HepG2 (cell line): ENCODE data around the gene PPP1R1B. TPM values are rescaled to one million over a fixed set of nuclear protein-coding genes. Genes with fewer than 3 reads are reported as not detected.

Source experiments
- ARID2 ChIP-seq: sonication (generic); formaldehyde crosslinking; IDR thresholded peaks from 2 replicates; pipeline ENCODE4 v1.8.1; 2022; ENCODE audit warnings: mild to moderate bottlenecking, missing genetic modification reagents, borderline replicate concordance
- CEBPG ChIP-seq: IDR thresholded peaks from 2 replicates; pipeline ENCODE4 v1.6.1; 2016
- HOXA5 ChIP-seq: sonication (generic); formaldehyde crosslinking; IDR thresholded peaks from 2 replicates; pipeline ENCODE4 v1.4.0; 2020; ENCODE audit warnings: missing genetic modification reagents
- KLF9 ChIP-seq: IDR thresholded peaks from 2 replicates; pipeline ENCODE4 v1.6.1; 2016; ENCODE audit warnings: low read depth
- PAWR ChIP-seq: sonication (generic); formaldehyde crosslinking; IDR thresholded peaks from 2 replicates; pipeline ENCODE4 v1.4.0; 2020; ENCODE audit warnings: missing genetic modification reagents, mild to moderate bottlenecking, borderline replicate concordance
- PHF21A ChIP-seq: sonication (generic); formaldehyde crosslinking; IDR thresholded peaks from 2 replicates; pipeline ENCODE4 v1.5.0; 2020; ENCODE audit warnings: mild to moderate bottlenecking, missing genetic modification reagents
- SOX5 ChIP-seq: IDR thresholded peaks from 2 replicates; pipeline ENCODE4 v1.6.1; 2016; ENCODE audit warnings: borderline replicate concordance
- TBL1XR1 ChIP-seq: fragments of 150-350 bp; IDR thresholded peaks from 2 replicates; pipeline ENCODE4 v1.6.1; 2014; ENCODE audit warnings: borderline replicate concordance, low read length; ENCODE audit not compliant: partially characterized antibody
- ZEB1 ChIP-seq: IDR thresholded peaks from 2 replicates; pipeline ENCODE4 v1.6.1; 2012; ENCODE audit warnings: mild to moderate bottlenecking, low read depth, inconsistent platforms; ENCODE audit not compliant: insufficient replicate concordance
- ZNF550 ChIP-seq: sonication (generic); formaldehyde crosslinking; IDR thresholded peaks from 2 replicates; pipeline ENCODE4 v1.4.0; 2020; ENCODE audit warnings: mild to moderate bottlenecking, missing genetic modification reagents, borderline replicate concordance
- ZNF607 ChIP-seq: sonication (generic); formaldehyde crosslinking; IDR thresholded peaks from 2 replicates; pipeline ENCODE4 v1.5.1; 2020; ENCODE audit warnings: missing genetic modification reagents, mild to moderate bottlenecking, borderline replicate concordance
- ZNF737 ChIP-seq: sonication (generic); formaldehyde crosslinking; IDR thresholded peaks from 2 replicates; pipeline ENCODE4 v1.5.0; 2020; ENCODE audit warnings: missing genetic modification reagents, mild to moderate bottlenecking, borderline replicate concordance
- ZNF781 ChIP-seq: sonication (generic); formaldehyde crosslinking; IDR thresholded peaks from 2 replicates; pipeline ENCODE4 v1.5.1; 2020; ENCODE audit warnings: borderline replicate concordance, mild to moderate bottlenecking, missing genetic modification reagents; ENCODE audit errors: not compliant biosample characterization
- ZSCAN20 ChIP-seq: sonication (generic); formaldehyde crosslinking; IDR thresholded peaks from 2 replicates; pipeline ENCODE4 v1.4.0; 2020; ENCODE audit warnings: missing genetic modification reagents, mild to moderate bottlenecking, borderline replicate concordance
- polyA plus RNA-seq, 8 experiments: library from polyadenylated mRNA; depleted of rRNA in 3 of 8; stranded (reverse) in 7 of 8; unstranded in 1 of 8; fragments of >200 nt; fragmentation: Illumina TruSeq in 4 of 8; extraction: Trizol in 4 of 8; gene quantifications; 2 replicates each; pipeline versions ENCODE4 v1.2.1 to v1.2.3, GENCODE V29; 2011 to 2016; ENCODE audit warnings: low read depth in 4 of 8, missing spikeins in 1 of 8, mixed read lengths in 1 of 8; ENCODE audit not compliant: insufficient read depth in 1 of 8
- total RNA-seq, 5 experiments: library from RNA; depleted of rRNA; stranded (reverse); fragments of >200 nt; fragmentation: Illumina TruSeq; extraction: Trizol; gene quantifications; 2 replicates each; pipeline ENCODE4 v1.2.3, GENCODE V29; 2016; ENCODE audit warnings: low read depth in 1 of 5
- TF ChIP-seq, protein P1 (sequence below): sonication (generic); formaldehyde crosslinking; IDR thresholded peaks from 2 replicates; pipeline ENCODE4 v1.8.0; 2022; ENCODE audit warnings: missing genetic modification reagents, mild to moderate bottlenecking, inconsistent platforms, borderline replicate concordance
- TF ChIP-seq, protein P2 (sequence below): sonication (generic); formaldehyde crosslinking; IDR thresholded peaks from 2 replicates; pipeline ENCODE4 v1.5.0; 2020; ENCODE audit warnings: mild to moderate bottlenecking, missing genetic modification reagents
- TF ChIP-seq, protein P3 (sequence below): sonication (generic); formaldehyde crosslinking; conservative IDR thresholded peaks from 2 replicates; pipeline ENCODE4 v1.8.0; 2022; ENCODE audit warnings: mild to moderate bottlenecking, moderate library complexity, missing genetic modification reagents
- TF ChIP-seq, protein P4 (sequence below): sonication (generic); formaldehyde crosslinking; IDR thresholded peaks from 2 replicates; pipeline ENCODE4 v1.4.0; 2020; ENCODE audit warnings: missing genetic modification reagents, low read depth, mild to moderate bottlenecking, borderline replicate concordance
- TF ChIP-seq, protein P5 (sequence below): sonication (generic); formaldehyde crosslinking; IDR thresholded peaks from 2 replicates; pipeline ENCODE4 v1.5.0; 2020; ENCODE audit warnings: mild to moderate bottlenecking, missing genetic modification reagents

The PPP1R1B gene
- total and polyA plus RNA-seq, 2 of the 13 experiments (the other 11 are each of a cell fraction or from before 2014, with no cell fraction given) = 0.08 TPM; not detected in 1

DNA sequence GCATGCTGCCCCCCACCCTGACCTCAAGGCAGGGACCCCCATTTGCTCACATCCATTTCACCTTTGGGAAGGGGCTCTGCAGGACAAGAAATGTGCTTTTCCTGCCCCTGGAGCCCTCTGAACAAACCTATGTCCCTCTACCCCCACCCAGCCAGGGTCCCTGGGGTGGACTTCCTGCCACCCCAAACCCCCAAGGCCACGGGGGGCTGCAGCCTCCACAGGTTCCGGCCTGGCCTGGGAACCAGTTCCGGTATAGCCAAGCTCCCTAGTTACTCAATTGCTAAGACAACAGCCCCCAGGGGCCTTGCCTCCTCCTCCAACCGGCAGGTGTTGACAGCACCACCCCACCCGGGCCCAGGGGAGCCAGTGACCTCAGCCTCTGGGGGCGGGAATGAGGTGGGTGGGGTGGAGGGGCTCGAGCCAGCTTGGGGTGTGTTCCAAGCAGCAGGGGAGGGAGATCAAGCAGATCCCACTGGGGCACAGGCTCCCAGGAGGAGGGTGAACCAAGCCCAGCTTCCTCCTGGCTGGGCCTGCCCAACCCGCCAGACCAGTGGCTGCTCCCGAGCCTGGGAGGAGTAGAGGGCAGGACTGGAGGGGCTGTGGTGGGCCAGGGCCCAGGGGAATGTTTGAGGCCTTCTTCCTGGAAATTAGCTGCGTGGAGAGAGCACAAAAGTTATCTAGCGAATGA is 48.1 kb downstream of the PPP1R1B start (continued):
- 0 out of 2 replicates have a peak, but pooled peaks have one; percentile 44 for TF ChIP-seq ARID2 (CRISPR knock-in tag)
- no peak for TF ChIP-seq ZNF550 (CRISPR knock-in tag)
- TF ChIP-seq, protein P1, sequence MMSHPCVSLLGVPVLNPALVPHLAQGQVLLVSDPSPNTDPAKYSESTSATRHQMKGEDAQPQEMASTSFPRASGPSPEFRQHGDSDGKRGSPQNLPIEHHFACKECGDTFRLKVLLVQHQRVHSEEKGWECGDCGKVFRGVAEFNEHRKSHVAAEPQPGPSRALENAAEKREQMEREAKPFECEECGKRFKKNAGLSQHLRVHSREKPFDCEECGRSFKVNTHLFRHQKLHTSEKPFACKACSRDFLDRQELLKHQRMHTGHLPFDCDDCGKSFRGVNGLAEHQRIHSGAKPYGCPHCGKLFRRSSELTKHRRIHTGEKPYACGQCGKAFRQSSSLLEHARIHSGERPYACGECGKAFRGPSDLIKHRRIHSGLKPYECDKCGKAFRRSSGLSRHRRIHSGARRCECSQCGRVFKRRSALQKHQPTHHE (CRISPR knock-in tag) = no peak
- TF ChIP-seq, protein P2, sequence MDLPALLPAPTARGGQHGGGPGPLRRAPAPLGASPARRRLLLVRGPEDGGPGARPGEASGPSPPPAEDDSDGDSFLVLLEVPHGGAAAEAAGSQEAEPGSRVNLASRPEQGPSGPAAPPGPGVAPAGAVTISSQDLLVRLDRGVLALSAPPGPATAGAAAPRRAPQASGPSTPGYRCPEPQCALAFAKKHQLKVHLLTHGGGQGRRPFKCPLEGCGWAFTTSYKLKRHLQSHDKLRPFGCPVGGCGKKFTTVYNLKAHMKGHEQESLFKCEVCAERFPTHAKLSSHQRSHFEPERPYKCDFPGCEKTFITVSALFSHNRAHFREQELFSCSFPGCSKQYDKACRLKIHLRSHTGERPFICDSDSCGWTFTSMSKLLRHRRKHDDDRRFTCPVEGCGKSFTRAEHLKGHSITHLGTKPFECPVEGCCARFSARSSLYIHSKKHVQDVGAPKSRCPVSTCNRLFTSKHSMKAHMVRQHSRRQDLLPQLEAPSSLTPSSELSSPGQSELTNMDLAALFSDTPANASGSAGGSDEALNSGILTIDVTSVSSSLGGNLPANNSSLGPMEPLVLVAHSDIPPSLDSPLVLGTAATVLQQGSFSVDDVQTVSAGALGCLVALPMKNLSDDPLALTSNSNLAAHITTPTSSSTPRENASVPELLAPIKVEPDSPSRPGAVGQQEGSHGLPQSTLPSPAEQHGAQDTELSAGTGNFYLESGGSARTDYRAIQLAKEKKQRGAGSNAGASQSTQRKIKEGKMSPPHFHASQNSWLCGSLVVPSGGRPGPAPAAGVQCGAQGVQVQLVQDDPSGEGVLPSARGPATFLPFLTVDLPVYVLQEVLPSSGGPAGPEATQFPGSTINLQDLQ (CRISPR knock-in tag) = no peak
- no peak for TF ChIP-seq ZNF607
- TF ChIP-seq, protein P3, sequence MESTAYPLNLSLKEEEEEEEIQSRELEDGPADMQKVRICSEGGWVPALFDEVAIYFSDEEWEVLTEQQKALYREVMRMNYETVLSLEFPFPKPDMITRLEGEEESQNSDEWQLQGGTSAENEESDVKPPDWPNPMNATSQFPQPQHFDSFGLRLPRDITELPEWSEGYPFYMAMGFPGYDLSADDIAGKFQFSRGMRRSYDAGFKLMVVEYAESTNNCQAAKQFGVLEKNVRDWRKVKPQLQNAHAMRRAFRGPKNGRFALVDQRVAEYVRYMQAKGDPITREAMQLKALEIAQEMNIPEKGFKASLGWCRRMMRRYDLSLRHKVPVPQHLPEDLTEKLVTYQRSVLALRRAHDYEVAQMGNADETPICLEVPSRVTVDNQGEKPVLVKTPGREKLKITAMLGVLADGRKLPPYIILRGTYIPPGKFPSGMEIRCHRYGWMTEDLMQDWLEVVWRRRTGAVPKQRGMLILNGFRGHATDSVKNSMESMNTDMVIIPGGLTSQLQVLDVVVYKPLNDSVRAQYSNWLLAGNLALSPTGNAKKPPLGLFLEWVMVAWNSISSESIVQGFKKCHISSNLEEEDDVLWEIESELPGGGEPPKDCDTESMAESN (CRISPR knock-in tag) = peak; percentile 52
- no peak for TF ChIP-seq ZNF781 (CRISPR knock-in tag)
- TF ChIP-seq ZEB1 = peak; percentile 59
- peak; percentile 49; the same call in 1 of the 2 replicates for TF ChIP-seq SOX5
- no peak for TF ChIP-seq TBL1XR1
- no peak for TF ChIP-seq PAWR (CRISPR knock-in tag)
- peak; percentile 80 for TF ChIP-seq CEBPG (CRISPR knock-in tag)
- TF ChIP-seq, protein P4, sequence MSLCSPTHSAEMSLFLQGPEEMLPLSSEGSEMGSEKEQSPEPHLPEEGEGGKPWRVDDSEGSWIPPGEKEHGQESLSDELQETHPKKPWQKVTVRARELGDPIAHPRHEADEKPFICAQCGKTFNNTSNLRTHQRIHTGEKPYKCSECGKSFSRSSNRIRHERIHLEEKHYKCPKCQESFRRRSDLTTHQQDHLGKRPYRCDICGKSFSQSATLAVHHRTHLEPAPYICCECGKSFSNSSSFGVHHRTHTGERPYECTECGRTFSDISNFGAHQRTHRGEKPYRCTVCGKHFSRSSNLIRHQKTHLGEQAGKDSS (CRISPR knock-in tag) = peak; percentile 55; the same call in 1 of the 2 replicates
- TF ChIP-seq ZSCAN20 (CRISPR knock-in tag) = 0 out of 2 replicates have a peak, but pooled peaks have one; percentile 22
- peak; percentile 86 for TF ChIP-seq PHF21A
- TF ChIP-seq HOXA5 (CRISPR knock-in tag) = 0 out of 2 replicates have a peak, but pooled peaks have one; percentile 43
- 0 out of 2 replicates have a peak, but pooled peaks have one; percentile 60 for TF ChIP-seq KLF9 (CRISPR knock-in tag)
- TF ChIP-seq, protein P5, sequence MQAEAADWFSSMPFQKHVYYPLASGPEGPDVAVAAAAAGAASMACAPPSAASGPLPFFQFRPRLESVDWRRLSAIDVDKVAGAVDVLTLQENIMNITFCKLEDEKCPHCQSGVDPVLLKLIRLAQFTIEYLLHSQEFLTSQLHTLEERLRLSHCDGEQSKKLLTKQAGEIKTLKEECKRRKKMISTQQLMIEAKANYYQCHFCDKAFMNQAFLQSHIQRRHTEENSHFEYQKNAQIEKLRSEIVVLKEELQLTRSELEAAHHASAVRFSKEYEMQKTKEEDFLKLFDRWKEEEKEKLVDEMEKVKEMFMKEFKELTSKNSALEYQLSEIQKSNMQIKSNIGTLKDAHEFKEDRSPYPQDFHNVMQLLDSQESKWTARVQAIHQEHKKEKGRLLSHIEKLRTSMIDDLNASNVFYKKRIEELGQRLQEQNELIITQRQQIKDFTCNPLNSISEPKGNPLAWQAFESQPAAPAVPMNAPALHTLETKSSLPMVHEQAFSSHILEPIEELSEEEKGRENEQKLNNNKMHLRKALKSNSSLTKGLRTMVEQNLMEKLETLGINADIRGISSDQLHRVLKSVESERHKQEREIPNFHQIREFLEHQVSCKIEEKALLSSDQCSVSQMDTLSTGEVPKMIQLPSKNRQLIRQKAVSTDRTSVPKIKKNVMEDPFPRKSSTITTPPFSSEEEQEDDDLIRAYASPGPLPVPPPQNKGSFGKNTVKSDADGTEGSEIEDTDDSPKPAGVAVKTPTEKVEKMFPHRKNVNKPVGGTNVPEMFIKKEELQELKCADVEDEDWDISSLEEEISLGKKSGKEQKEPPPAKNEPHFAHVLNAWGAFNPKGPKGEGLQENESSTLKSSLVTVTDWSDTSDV (CRISPR knock-in tag) = no peak
- TF ChIP-seq ZNF737 (CRISPR knock-in tag) = no peak
